Stomach (tissue), 9 donors: ENCODE measurements around the gene ACP2. TPM values are rescaled to one million over a fixed set of nuclear protein-coding genes. Genes with fewer than 3 reads are reported as not detected.

Source experiments
- DNase-seq, 2 donors: peaks; one replicate each; pipeline versions ENCODE4 v3.0.0 to v3.0.0-alpha.2; 2013 to 2019
- H3K27ac ChIP-seq, 5 donors: fragments of 200-600 bp in 4 of 5; sonication (generic) in 4 of 5; one replicate each; pipeline ENCODE4 v1.5.1; 2013 to 2019; ENCODE audit warnings: mild to moderate bottlenecking in 1 of 5, moderate library complexity in 1 of 5
- H3K27me3 ChIP-seq, 3 donors: fragments of 200-600 bp; sonication (generic); one replicate each; pipeline ENCODE4 v1.5.1; 2017 to 2019; ENCODE audit warnings: mixed run types in 1 of 3
- H3K36me3 ChIP-seq, 4 donors: fragments of 200-600 bp; sonication (generic); 1 replicate in 3 of 4; 2 replicates in 1 of 4; pipeline ENCODE4 v1.5.1; 2016 to 2019
- H3K4me1 ChIP-seq, 4 donors: fragments of 200-600 bp; sonication (generic); one replicate each; pipeline ENCODE4 v1.5.1; 2016 to 2019
- H3K4me3 ChIP-seq, 4 donors: fragments of 200-600 bp; sonication (generic) in 3 of 4; one replicate each; pipeline ENCODE4 v1.5.1; 2016 to 2019; ENCODE audit warnings: mild to moderate bottlenecking in 1 of 4
- H3K9me3 ChIP-seq, 4 donors: fragments of 200-600 bp; sonication (generic); one replicate each; pipeline ENCODE4 v1.5.1; 2016 to 2019
- CTCF ChIP-seq, 7 experiments: fragments of 450-650 bp in 4 of 7; fragments of 200-600 bp in 3 of 7; sonication (generic) in 3 of 7; IDR thresholded peaks; one replicate each; pipeline ENCODE4 v1.5.1; 2016 to 2019; ENCODE audit warnings: antibody characterized with exemption in 7 of 7, control low read depth in 2 of 7, mild to moderate bottlenecking in 1 of 7
- EP300 ChIP-seq: sonication (generic); formaldehyde crosslinking; IDR thresholded peaks from one replicate; pipeline ENCODE4 v1.6.1; 2017; ENCODE audit warnings: antibody characterized with exemption
- POLR2A ChIP-seq, 4 donors: fragments of 450-650 bp; IDR thresholded peaks; one replicate each; pipeline ENCODE4 v1.6.1; 2016; ENCODE audit warnings: antibody characterized with exemption in 4 of 4, control low read depth in 2 of 4, mild to moderate bottlenecking in 1 of 4, moderate library complexity in 1 of 4
- POLR2AphosphoS5 ChIP-seq, 3 donors: sonication (generic); formaldehyde crosslinking; IDR thresholded peaks; one replicate each; pipeline ENCODE4 v1.6.1; 2016; ENCODE audit warnings: antibody characterized with exemption in 3 of 3
- WGBS, 5 donors: extraction: QIAGEN DNeasy Blood & Tissue Kit in 3 of 5; methylation state at CpG; one replicate each; pipeline versions ENCODE4 v1.1.5 to v1.1.7; 2013 to 2018; 5-methylcytosine and 5-hydroxymethylcytosine counted together
- intact Hi-C: fragments of 100-400 bp; cut with DNase I; formaldehyde crosslinking; loops from one replicate; pipeline ENCODE4 v1.15.1; 2023; ENCODE audit warnings: low total_unique reads
- polyA plus RNA-seq, 3 donors: library from polyadenylated mRNA; stranded (reverse); fragments of 200-250 nt; gene quantifications; one replicate each; pipeline ENCODE4 v1.2.3, GENCODE V29; 2013
- total RNA-seq, 5 donors: library from RNA; depleted of rRNA; stranded (reverse); fragments of >200 nt; gene quantifications; one replicate each; pipeline versions ENCODE4 v1.1.0 to v1.2.3, GENCODE V29; 2014 to 2016
- donor health status: healthy with polysubstance abuse.
- donor health status: Bipolar disorder and iron deficiency.
- donor health status: healthy.

ACP2 gene
- total and polyA plus RNA-seq, 8 donors: 10.8 to 147 (median 28.0) TPM

GRCh38 chr11:47235163-47235562 is 13.5 kb downstream of the ACP2 start:
- intact Hi-C loops: no loop called here
- Histone ChIP-seq H3K9me3 (no peaks in the 10 kb centered on the region), H3K4me1 (peaks cover 9 to 23% (median 14%) of the 10 kb centered on the region in 4 donors), H3K27ac (peak overlapping the region; percentile 21 to 82 (median 71)), H3K36me3 (peaks cover 13 to 54% (median 44%) of the 10 kb centered on the region in 4 donors), H3K27me3 (no peaks in the 10 kb centered on the region), H3K4me3 (peak overlapping the region in 2 of 4 donors; percentile 30 to 33)
- no peak for TF ChIP-seq CTCF (IDR thresholded peaks at IDR 0.05)
- no peak for TF ChIP-seq POLR2AphosphoS5 (IDR thresholded peaks at IDR 0.05)
- no peak for DNase-seq
- 68 to 83% (median 80%) methylated on average over 10 to 12 of the region's 12 CpGs for WGBS, 5 donors

- TF ChIP-seq POLR2A (IDR thresholded peaks at IDR 0.05) (no peak), EP300 (no peak), CTCF (IDR thresholded peaks at IDR 0.05) (no peak), POLR2AphosphoS5 (IDR thresholded peaks at IDR 0.05) (no peak)
- Histone ChIP-seq H3K4me3 (peak overlapping the region; percentile 26 to 42 (median 32)), H3K4me1 (peaks cover 9 to 23% (median 14%) of the 10 kb centered on the region in 4 donors), H3K9me3 (no peaks in the 10 kb centered on the region), H3K27ac (peak overlapping the region; percentile 43 to 82 (median 71)), H3K27me3 (no peaks in the 10 kb centered on the region), H3K36me3 (peaks cover 9 to 49% (median 42%) of the 10 kb centered on the region in 4 donors)
- DNase-seq: peak; percentile 70 to 86
- intact Hi-C loops: no loop called here
- 21 to 45% (median 27%) methylated on average over 12 of the region's 12 CpGs for WGBS, 5 donors
Observed at GRCh38 chr11:47234669-47235100, 13.9 kb downstream of the ACP2 start.

GRCh38 chr11:47233989-47234668 is 14.5 kb downstream of the ACP2 start:
- DNase-seq: peak in 1 of 2 donors; percentile 70
- Histone ChIP-seq H3K27ac (peak overlapping the region; percentile 43 to 82 (median 71)), H3K36me3 (peaks cover 3 to 47% (median 42%) of the 10 kb centered on the region in 4 donors), H3K9me3 (no peaks in the 10 kb centered on the region), H3K27me3 (no peaks in the 10 kb centered on the region), H3K4me3 (peak overlapping the region; percentile 26 to 42 (median 32)), H3K4me1 (peaks cover 9 to 23% (median 14%) of the 10 kb centered on the region in 4 donors)
- no peak for TF ChIP-seq POLR2A (IDR thresholded peaks at IDR 0.05)
- TF ChIP-seq CTCF (IDR thresholded peaks at IDR 0.05): no peak
- TF ChIP-seq POLR2AphosphoS5 (IDR thresholded peaks at IDR 0.05): no peak
- TF ChIP-seq EP300: no peak
- 20 to 43% (median 27%) methylated on average over 11 of the region's 11 CpGs for WGBS, 5 donors
- intact Hi-C loops: no loop called here

- TF ChIP-seq EP300 (no peak), POLR2AphosphoS5 (IDR thresholded peaks at IDR 0.05) (peak in 1 of 3 donors; percentile 17)
- H3K4me3 ChIP-seq: no peak overlapping the region
- WGBS, 5 donors: 75 to 90% (median 82%) methylated on average over 4 of the region's 4 CpGs
- H3K9me3 ChIP-seq: no peaks in the 10 kb centered on the region
- H3K27ac ChIP-seq: no peak overlapping the region
- peak in 1 of 2 donors; percentile 59 for DNase-seq
- H3K27me3 ChIP-seq: no peaks in the 10 kb centered on the region
- peaks cover 0 to 42% (median 36%) of the 10 kb centered on the region in 4 donors for H3K36me3 ChIP-seq
- intact Hi-C loops: no loop called here
- peaks cover 9 to 23% (median 14%) of the 10 kb centered on the region in 4 donors for H3K4me1 ChIP-seq
Observed at GRCh38 chr11:47233051-47233450, 15.6 kb downstream of the ACP2 start.

GRCh38 chr11:47229161-47229560 is 19.5 kb downstream of the ACP2 start:
- intact Hi-C loops: no loop called here
- Histone ChIP-seq H3K9me3 (no peaks in the 10 kb centered on the region), H3K27ac (no peak overlapping the region), H3K4me1 (peaks cover 3 to 10% (median 5%) of the 10 kb centered on the region in 4 donors), H3K36me3 (peaks cover 0 to 77% (median 45%) of the 10 kb centered on the region in 4 donors), H3K4me3 (no peak overlapping the region), H3K27me3 (no peaks in the 10 kb centered on the region)
- DNase-seq: no peak
- no peak for TF ChIP-seq CTCF (IDR thresholded peaks at IDR 0.05)
- TF ChIP-seq POLR2AphosphoS5 (IDR thresholded peaks at IDR 0.05): no peak
- TF ChIP-seq EP300: no peak
- TF ChIP-seq POLR2A (IDR thresholded peaks at IDR 0.05): no peak
- 93 to 98% (median 95%) methylated on average over 8 of the region's 8 CpGs for WGBS, 5 donors
